HG03469 (cell line): ENCODE measurements around the gene BBS7.

ENCODE experiments used
- ATAC-seq: cut with Tn5 transposase; IDR thresholded peaks from one replicate; pipeline ENCODE4 v1.9.1; 2021; ENCODE audit warnings: mild to moderate bottlenecking, moderate library complexity, moderate number of reproducible peaks; ENCODE audit not compliant: unreplicated experiment

The BBS7 gene

GRCh38 chr4:121829511-121829910 is 40.8 kb downstream of the BBS7 start:
- no peak for ATAC-seq

DNA sequence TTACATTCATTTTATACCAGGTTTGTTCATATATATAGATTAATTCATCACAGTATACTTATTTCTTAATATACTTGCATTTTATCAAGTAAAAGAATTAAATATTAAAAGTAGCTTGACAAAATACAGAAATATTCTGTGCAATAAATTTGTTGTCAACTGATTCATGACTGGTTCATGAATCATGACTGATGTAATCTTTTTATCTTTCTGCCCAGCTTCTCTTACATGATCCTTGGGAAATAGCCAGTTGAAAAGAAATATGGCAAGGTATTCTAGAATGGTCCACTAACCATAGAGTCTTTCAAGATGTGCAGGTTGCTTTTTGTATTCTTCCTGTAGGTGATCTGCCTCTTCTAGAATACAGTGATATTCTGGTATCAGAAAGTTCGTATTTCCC is 42.4 kb downstream of the BBS7 start:
- no peak for ATAC-seq

GRCh38 chr4:121824950-121825349 is 45.3 kb downstream of the BBS7 start:
- no peak for ATAC-seq

GRCh38 chr4:121824171-121824527 is 46.1 kb downstream of the BBS7 start:
- ATAC-seq: no peak

- ATAC-seq: peak; percentile 90
These were observed 46.6 kb downstream of the BBS7 start, which contains the start of gene CCNA2 for GRCh38 chr4:121823505-121824170. Gene CCNA2 (minus strand): TSS chr4:121823883. CDS start chr4:121823628, 255 bp downstream.

DNA sequence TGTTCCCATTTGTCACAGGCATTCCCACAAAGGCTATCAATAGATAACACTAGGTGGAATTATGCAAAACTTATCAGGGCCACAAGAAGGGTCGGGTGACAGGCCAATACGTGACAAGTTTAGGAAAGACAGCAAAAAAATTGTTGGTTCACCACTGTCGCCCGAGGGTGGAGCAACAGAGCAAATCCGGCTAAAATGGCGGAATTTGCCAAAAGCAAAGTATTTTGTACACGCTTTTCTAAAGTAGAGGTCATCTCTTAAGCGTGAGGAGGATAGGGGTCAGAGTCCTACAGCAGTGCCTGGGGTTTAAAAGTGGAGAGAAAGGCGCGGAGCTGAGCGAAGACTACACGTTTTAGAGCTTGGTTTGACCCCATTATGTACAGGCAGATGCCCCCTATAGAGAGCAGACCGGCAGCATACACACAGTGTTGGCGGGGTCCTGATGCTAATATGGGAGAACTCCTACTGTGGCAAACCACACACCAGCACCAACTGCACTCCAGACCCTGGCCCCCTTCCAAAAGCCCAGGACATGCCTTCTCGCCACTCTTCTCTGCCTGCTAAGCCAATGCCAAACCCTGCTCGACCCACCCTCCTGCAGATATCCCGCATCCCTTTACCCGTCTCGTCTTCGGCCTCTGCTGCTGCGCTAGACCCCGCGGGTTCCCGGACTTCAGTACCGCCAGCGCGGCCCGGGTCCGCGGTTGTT is 47.3 kb downstream of the BBS7 start:
- peak; percentile 31 for ATAC-seq

- ATAC-seq: no peak
These were observed 48.2 kb downstream of the BBS7 start for GRCh38 chr4:121822047-121822446.

GRCh38 chr4:121819216-121819965 is 50.9 kb downstream of the BBS7 start:
- no peak for ATAC-seq

DNA sequence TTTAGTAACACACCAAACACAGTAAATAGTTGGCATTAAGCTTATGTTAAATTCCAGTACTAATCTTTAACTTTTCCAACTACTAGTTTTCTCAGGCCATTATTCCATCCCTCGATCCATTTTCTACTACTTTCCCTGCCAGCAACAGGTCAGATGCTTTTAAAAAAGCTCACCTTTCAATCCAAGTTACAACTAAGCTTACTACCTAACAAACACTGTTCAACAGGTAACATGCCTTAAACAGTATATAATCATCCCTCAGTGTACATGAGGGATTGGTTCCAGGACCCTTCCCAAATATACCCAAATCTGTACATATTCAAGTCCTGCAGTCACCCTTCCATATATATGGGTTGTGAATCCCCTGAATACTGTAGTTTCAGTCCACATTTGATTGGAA is 52.1 kb downstream of the BBS7 start:
- ATAC-seq: no peak

DNA sequence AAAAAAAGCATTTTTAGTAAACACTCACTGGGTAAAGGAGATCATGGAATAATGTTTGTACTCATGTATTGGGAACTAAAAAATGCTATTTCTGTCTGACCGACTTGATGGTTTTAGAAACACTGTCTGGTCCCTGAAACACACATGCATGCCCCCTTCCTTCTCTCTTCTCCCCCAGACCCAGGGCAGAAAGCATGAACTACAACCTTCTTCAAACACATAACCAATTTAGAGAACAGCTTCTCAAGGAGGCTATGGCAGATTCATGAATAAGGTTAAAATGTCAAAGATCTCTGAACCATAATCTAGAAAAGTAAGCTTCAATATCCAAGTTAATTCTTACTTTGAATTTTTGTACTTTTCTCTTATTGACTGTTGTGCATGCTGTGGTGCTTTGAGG is 52.6 kb downstream of the BBS7 start:
- ATAC-seq: no peak

DNA sequence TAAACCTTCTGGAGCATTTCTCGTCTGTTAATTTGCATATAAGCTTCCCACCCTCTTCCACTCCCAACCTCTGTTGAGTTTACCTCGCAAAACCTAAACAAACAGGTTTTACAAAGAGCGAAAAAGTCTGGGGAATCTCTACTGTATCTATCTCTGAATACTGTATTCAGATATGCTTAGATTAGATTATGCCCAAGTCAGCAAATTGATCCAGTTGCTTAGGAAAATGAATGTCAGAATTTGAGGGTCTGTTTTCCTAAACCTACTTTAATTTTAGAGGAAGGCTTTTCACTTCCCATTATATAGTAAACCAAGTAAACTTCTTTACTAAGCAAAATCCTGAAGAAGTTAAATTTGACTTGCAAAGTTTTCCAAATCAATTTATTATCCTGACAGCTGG is 53.3 kb downstream of the BBS7 start:
- no peak for ATAC-seq

DNA sequence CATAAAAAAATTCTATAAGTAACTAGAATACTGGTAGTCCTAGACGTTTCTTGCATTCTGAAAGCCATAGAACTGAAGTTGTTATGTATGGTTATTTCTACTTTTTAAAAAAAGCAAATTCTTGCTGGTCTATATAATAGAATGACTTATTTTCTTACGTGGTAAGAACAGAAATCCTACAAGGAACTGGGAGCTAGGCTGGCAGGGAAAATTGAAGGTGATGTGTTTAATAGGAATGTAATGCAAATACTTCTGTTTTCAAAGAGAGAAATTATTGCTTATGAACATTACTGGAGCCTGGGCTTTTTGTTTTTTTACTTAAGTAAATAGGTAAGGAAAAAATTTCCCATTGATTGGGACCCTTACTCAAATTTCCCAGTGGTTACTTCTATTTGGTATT is 55.5 kb downstream of the BBS7 start:
- ATAC-seq: no peak

GRCh38 chr4:121811122-121811521 is 59.2 kb downstream of the BBS7 start:
- ATAC-seq: no peak

DNA sequence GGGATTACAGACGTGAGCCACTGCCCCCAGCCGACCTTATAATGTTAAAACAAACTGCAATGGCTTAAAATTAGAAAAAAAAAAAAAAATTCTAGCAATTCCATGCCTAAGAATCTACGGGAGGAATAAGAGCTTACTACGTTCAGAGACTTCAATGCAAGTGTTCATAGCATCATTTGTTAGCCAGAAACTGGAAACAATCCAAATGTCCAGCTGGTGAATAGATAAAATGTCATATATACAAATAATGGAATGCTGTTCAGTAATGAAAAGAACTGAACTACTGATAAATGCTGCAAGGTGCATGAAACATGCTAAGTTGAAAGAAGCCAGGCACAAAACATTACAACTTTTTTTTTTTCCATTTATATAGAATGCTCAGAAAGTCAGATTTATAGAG is 63.9 kb downstream of the BBS7 start:
- no peak for ATAC-seq

GRCh38 chr4:121801715-121802075 is 68.6 kb downstream of the BBS7 start:
- ATAC-seq: no peak

GRCh38 chr4:121800961-121801714 is 69.1 kb downstream of the BBS7 start, which contains the start of gene EXOSC9:
Gene EXOSC9 (plus strand): TSS chr4:121801323. CDS start chr4:121801425, 102 bp downstream.
- ATAC-seq: peak; percentile 70

- ATAC-seq: peak; percentile 14
These were observed 69.7 kb downstream of the BBS7 start for GRCh38 chr4:121800638-121800960.

GRCh38 chr4:121799867-121800501 is 70.3 kb downstream of the BBS7 start:
- no peak for ATAC-seq

DNA sequence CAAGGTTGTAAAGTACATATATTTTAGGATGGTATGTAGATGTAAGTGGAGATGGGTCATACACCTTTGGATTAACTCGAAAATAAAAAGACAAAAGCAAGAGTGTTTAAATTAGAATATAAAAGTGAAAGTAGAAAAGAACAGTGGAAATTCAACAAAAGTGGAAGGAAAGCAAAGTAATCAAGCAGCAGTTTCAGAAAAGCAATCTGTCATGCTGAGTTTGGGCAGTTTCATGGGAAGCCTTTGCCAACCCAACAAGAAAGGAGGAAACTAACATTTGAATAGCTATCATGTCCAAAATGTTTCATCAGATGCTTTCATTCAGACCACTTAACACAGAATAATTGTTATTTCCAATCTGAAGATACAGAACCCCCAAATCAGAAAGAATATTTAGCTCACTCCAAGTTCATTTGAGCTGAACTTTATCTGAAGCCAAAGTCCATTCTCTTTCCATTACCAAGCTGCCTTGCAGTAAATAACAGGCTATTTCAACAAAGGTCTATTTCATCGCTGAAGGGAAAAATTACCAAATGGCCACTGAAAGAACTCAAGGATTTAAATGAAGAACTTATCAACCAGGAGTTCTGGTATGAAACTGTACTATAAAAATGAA is 71.0 kb downstream of the BBS7 start:
- ATAC-seq: no peak

- no peak for ATAC-seq
These were observed 74.0 kb downstream of the BBS7 start for GRCh38 chr4:121796283-121796682.
